Esophagus mucosa (tissue), 1 donor: Measurements from ENCODE around the gene ABCD1. TPM values are rescaled to one million over a fixed set of nuclear protein-coding genes. Genes with fewer than 3 reads are reported as not detected.
"Not testable (repeated sequence)": the region's sequence is repeated elsewhere in the genome, so short reads cannot be mapped to it uniquely, and the experiment has no call there.

Experiments used
- ATAC-seq: fragments of 200-7000 bp; cut with Tn5 transposase; one replicate; pipeline ENCODE4 v1.9.1; 2020
- total RNA-seq: library from RNA; stranded (reverse); gene quantifications from one replicate; pipeline ENCODE4 v1.2.4, GENCODE V29; 2023
- donor health status: DM: yes; HTN: yes; CAD: no.

The ABCD1 gene
- total RNA-seq, 1 donor from 2014 or later, result 2.5 TPM

GRCh38 chrX:153714256-153714655, 10.4 kb upstream of the ABCD1 start:
- ATAC-seq, result no peak

GRCh38 chrX:153717445-153717844, 7.2 kb upstream of the ABCD1 start:
- ATAC-seq, result no peak

GRCh38 chrX:153719238-153719637, 5.4 kb upstream of the ABCD1 start:
- ATAC-seq, result peak; percentile 35

- no peak for ATAC-seq
Measured at GRCh38 chrX:153719701-153720100, 5.0 kb upstream of the ABCD1 start.

GRCh38 chrX:153722704-153723350, 1.8 kb upstream of the ABCD1 start:
- no peak for ATAC-seq

- ATAC-seq, result peak; percentile 26
Measured at GRCh38 chrX:153723351-153724251, 1.1 kb upstream of the ABCD1 start.

GRCh38 chrX:153725039-153725831, 579 bp downstream of the ABCD1 start:
- ATAC-seq, result peak; percentile 3

GRCh38 chrX:153725832-153726285, 1.2 kb downstream of the ABCD1 start:
- ATAC-seq, result no peak

- no peak for ATAC-seq
Measured at GRCh38 chrX:153726286-153727122, 1.8 kb downstream of the ABCD1 start.

GRCh38 chrX:153727123-153727931, 2.7 kb downstream of the ABCD1 start:
- no peak for ATAC-seq

- no peak for ATAC-seq
Measured at GRCh38 chrX:153728095-153728494, 3.4 kb downstream of the ABCD1 start.

GRCh38 chrX:153728951-153729631, 4.4 kb downstream of the ABCD1 start:
- no peak for ATAC-seq

- ATAC-seq, result not testable (repeated sequence)
Measured at GRCh38 chrX:153730115-153730514, 5.5 kb downstream of the ABCD1 start.

GRCh38 chrX:153731117-153731844, 6.6 kb downstream of the ABCD1 start:
- ATAC-seq, result no peak

- ATAC-seq, result no peak
Measured at GRCh38 chrX:153731845-153732215, 7.2 kb downstream of the ABCD1 start.

GRCh38 chrX:153732401-153732800, 7.7 kb downstream of the ABCD1 start:
- peak; percentile 85 for ATAC-seq

- no peak for ATAC-seq
Measured at GRCh38 chrX:153733651-153734240, 9.1 kb downstream of the ABCD1 start.

- no peak for ATAC-seq
Measured at GRCh38 chrX:153734871-153735270, 10.2 kb downstream of the ABCD1 start.

- ATAC-seq, result no peak
Measured at GRCh38 chrX:153735274-153735673, 10.6 kb downstream of the ABCD1 start.
